Hair follicular keratinocyte (primary cell): ENCODE measurements around the gene STRN4. TPM values are rescaled to one million over a fixed set of nuclear protein-coding genes. Genes with fewer than 3 reads are reported as not detected.

ENCODE experiments used
- total RNA-seq: library from RNA; depleted of rRNA; stranded (reverse); fragments of >200 nt; gene quantifications from 2 replicates; pipeline ENCODE4 v1.2.3, GENCODE V29; 2015

STRN4 gene, protein sequence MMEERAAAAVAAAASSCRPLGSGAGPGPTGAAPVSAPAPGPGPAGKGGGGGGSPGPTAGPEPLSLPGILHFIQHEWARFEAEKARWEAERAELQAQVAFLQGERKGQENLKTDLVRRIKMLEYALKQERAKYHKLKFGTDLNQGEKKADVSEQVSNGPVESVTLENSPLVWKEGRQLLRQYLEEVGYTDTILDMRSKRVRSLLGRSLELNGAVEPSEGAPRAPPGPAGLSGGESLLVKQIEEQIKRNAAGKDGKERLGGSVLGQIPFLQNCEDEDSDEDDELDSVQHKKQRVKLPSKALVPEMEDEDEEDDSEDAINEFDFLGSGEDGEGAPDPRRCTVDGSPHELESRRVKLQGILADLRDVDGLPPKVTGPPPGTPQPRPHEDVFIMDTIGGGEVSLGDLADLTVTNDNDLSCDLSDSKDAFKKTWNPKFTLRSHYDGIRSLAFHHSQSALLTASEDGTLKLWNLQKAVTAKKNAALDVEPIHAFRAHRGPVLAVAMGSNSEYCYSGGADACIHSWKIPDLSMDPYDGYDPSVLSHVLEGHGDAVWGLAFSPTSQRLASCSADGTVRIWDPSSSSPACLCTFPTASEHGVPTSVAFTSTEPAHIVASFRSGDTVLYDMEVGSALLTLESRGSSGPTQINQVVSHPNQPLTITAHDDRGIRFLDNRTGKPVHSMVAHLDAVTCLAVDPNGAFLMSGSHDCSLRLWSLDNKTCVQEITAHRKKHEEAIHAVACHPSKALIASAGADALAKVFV
- 80.3 and 86.1 TPM in 2 replicates for total RNA-seq

GRCh38 chr19:46746281-46747057 is at the start of gene STRN4:
Gene STRN4, minus strand, starts transcription at chr19:46746450. Its CDS starts 20 bp downstream, at chr19:46746430.

DNA sequence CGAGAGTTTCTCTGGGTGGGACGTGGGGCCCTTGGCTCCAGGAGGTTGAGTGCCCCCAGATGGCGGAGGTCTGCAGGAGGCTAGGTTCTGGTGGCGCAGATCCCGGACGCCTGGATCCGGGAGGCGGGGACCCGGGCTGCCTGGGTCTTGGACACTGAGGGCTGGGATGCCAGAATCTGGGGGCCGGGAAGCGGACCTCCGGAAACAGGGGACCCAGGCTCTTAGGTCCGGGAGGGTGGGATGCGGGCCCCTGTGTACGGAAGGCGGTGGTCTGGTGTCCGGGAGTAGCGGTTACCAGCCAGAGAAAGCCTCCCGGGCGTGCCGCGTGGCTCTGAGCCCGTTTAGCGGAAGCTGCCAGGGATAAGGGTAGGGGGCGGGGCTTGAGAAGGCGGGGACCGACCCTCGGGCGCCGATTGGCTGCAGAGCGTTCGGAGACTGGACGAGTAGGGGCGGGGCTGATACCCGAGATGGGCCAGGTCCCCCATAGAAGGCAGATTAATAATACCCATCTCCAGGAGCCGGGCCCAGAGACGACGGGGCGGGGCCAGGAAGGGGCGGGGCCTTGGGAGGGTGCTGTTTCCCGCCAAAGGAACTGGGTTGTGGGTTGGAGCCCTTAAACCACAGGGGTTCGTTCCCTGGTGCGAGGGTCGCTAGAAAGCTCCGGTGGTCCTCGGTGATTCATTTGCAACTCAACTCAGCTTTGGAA is 42.2 kb upstream of the STRN4 start, which contains the start of gene SLC1A5:
TSS of gene SLC1A5 (minus strand) at position 333 of the 706 bp plus-strand sequence. CDS start 629 bp downstream, outside the sequence.

DNA sequence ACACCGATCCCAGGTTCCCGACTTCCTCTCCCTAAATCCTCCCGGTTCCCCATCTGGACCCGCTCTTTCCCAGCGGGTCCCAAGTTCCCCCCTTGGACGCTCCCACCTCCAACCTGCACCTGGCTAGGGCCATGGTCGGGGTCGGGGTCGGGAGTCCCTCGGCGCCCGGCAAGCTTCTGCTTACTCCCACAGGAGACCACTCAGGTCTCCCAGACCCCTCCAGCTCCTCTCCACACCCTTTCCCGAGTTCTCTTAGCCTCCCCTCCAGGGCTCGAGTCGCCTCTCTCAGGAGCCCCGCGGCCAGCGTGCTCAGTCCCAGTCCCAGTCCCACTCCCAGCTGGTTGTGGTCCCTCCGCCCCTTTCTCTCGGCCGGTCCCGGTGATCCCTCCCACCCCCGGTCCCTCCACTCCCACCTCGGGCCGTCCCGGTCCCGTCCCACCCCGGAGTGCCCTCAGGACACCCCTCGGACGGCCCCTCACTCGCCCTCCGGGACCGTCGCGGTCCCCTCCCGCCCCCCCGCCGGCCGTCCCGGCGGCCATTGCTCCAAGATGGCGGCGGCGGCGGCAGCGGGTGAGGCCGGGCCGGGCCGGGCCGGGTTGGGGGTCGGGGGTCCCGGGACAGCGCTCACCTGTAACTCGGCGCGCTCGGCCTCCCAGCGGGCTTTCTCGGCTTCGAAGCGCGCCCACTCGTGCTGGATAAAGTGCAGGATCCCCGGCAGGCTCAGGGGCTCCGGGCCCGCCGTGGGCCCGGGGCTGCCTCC is 549 bp downstream of the STRN4 start, which contains the start of gene FKRP:
TSS of gene FKRP (plus strand) at position 537 of the 760 bp plus-strand sequence. CDS start 9,394 bp downstream, outside the sequence.

DNA sequence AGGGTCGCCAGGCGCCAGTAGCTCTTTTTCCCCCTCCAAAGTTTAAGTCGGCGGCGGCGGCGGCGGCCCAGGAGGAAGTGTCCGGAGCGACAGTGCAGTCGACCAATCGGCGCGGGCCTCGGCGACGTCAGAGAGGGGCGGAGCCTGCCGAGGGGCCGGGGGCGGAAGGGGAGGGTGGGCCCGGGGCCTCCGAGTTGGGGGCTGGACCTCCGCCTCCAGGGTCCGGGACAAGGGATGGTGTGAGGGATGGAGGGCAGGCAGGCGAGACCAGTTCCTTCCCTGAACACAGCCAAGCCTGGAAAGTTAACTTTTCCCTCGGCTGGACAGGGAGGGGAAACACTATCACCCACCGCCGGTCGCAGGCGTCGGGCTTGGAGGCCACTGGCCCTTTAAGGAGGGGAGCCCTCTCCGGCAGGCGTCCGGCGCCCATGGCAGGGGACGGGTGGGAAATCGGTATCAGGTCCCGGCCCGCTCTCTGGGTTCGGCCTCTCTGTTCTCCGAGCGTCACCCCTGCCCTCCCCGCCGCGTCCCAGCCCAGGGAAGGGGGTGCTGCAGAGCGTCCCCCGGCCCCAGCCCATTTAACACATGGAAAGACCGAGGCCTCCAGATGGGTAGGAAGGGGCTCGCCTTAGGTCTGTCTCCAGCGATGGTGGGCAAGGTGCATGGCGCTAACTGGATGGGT is 29.1 kb downstream of the STRN4 start, which contains the start of gene PRKD2:
TSS of gene PRKD2 (minus strand) at position 81 of the 682 bp plus-strand sequence. CDS start 744 bp downstream, outside the sequence.

Other genes with a start within 250 kb of the STRN4 start
- 178 and 232 TPM in 2 replicates for gene CALM3, start 145.1 kb downstream of the STRN4 start, total RNA-seq
- gene PTGIR, start 121.4 kb downstream of the STRN4 start, total RNA-seq, result 0.04 and 1.6 TPM in 2 replicates
- not detected in 2 replicates for gene GNG8, start 110.2 kb downstream of the STRN4 start, total RNA-seq
- 0.23 and 0.27 TPM in 2 replicates for gene DACT3, start 85.3 kb downstream of the STRN4 start, total RNA-seq
- 26.9 and 35.5 TPM in 2 replicates for gene PRKD2, start 29.3 kb downstream of the STRN4 start, total RNA-seq
- gene FKRP, start 393 bp downstream of the STRN4 start, total RNA-seq, result 11.0 and 19.3 TPM in 2 replicates
- 294 and 297 TPM in 2 replicates for gene SLC1A5, start 42.1 kb upstream of the STRN4 start, total RNA-seq
- 241 and 373 TPM in 2 replicates for gene AP2S1, start 104.4 kb upstream of the STRN4 start, total RNA-seq
- gene ARHGAP35, start 114.5 kb upstream of the STRN4 start, total RNA-seq, result 19.5 and 24.4 TPM in 2 replicates